Prostate gland (tissue), 2 donors: ENCODE measurements around the gene SMIM22. TPM values are rescaled to one million over a fixed set of nuclear protein-coding genes. Genes with fewer than 3 reads are reported as not detected.

Experiments
- DNase-seq: peaks from one replicate; pipeline ENCODE4 v3.0.0-alpha.2; 2019; ENCODE audit warnings: low spot score
- H3K27ac ChIP-seq, 2 donors: fragments of 200-600 bp; sonication (generic); 2 replicates each; pipeline ENCODE4 v1.5.1; 2017 to 2019
- H3K27me3 ChIP-seq: fragments of 200-600 bp; sonication (generic); replicated peaks from 2 replicates; pipeline ENCODE4 v1.5.1; 2019; ENCODE audit not compliant: insufficient read depth
- H3K36me3 ChIP-seq, 2 donors: fragments of 200-600 bp; sonication (generic); 1 replicate in 1 of 2; 2 replicates in 1 of 2; pipeline versions ENCODE4 v1.5.1 to v1.8.1; 2017 to 2019
- H3K4me1 ChIP-seq: fragments of 200-600 bp; sonication (generic); replicated peaks from 2 replicates; pipeline ENCODE4 v1.5.1; 2019
- H3K4me3 ChIP-seq, 2 donors: fragments of 200-600 bp; sonication (generic); 2 replicates each; pipeline ENCODE4 v1.5.1; 2017 to 2019
- H3K9me3 ChIP-seq: fragments of 200-600 bp; sonication (generic); 2 replicates; pipeline ENCODE4 v1.5.1; 2017
- CTCF ChIP-seq, 4 experiments: fragments of 200-600 bp in 2 of 4; fragments of 450-650 bp in 2 of 4; sonication (generic) in 2 of 4; IDR thresholded peaks; 1 replicate in 3 of 4; 2 replicates in 1 of 4; pipeline ENCODE4 v1.5.1; 2016 to 2019; ENCODE audit warnings: antibody characterized with exemption in 4 of 4, mild to moderate bottlenecking in 2 of 4, moderate library complexity in 2 of 4
- POLR2A ChIP-seq: fragments of 450-650 bp; IDR thresholded peaks from one replicate; pipeline ENCODE4 v1.6.1; 2016; ENCODE audit warnings: antibody characterized with exemption, mild to moderate bottlenecking
- POLR2AphosphoS5 ChIP-seq: sonication (generic); formaldehyde crosslinking; IDR thresholded peaks from one replicate; pipeline ENCODE4 v1.6.1; 2017; ENCODE audit warnings: antibody characterized with exemption
- WGBS: methylation state at CpG from one replicate; pipeline ENCODE4 v1.1.5; 2018; 5-methylcytosine and 5-hydroxymethylcytosine counted together
- intact Hi-C: fragments of 100-400 bp; cut with DNase I; formaldehyde crosslinking; loops from one replicate; pipeline ENCODE4 v1.14.2; 2022
- small RNA-seq, 2 donors: library from RNA; depleted of rRNA; stranded (forward); fragments of <200 nt; gene quantifications; one replicate each; pipeline ENCODE3, GENCODE V24; 2016
- total RNA-seq, 2 donors: library from RNA; depleted of rRNA; stranded (reverse); fragments of >200 nt; gene quantifications; one replicate each; pipeline ENCODE4 v1.1.0, GENCODE V29; 2016

Gene SMIM22
- total RNA-seq, 2 donors from 2014 or later, result 5.6 to 29.0 TPM

DNA sequence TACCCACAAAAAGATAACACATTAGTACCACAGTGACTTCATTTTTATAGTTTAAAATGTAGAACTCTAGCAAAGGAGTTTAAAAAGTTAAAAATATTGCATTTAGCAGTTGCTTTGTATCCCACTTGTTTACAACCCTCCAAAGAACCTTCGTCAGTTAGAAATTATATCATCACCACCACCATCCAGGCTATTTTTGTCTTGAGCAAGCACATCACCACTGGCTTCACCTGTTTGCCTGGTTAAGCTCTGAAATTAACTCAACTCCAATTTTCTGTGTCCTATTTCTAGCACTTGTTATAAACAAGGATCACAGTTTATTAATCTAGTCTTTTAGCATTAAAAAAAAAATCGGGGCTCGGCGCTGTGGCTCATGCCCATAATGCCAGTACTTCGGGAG lies 45.8 kb downstream of the SMIM22 start:
- Histone ChIP-seq H3K27ac (no peak overlapping the region), H3K27me3 (no peaks in the 10 kb centered on the region), H3K4me1 (peaks cover 11% of the 10 kb centered on the region), H3K9me3 (no peaks in the 10 kb centered on the region), H3K36me3 (peaks cover 6 to 17% of the 10 kb centered on the region in 2 donors), H3K4me3 (no peak overlapping the region)
- intact Hi-C loops, result loop anchor here (10.0 kb wide), 1 partner anchor 106 kb away; the partner anchor contains the start of genes ANKS3 and DNAAF8
- WGBS, result 79% methylated on average over 5 of the region's 5 CpGs
- no peak for DNase-seq
- TF ChIP-seq CTCF (IDR thresholded peaks at IDR 0.05), result no peak
- TF ChIP-seq POLR2AphosphoS5, result no peak
- no peak for TF ChIP-seq POLR2A

Small RNAs within 50 kb of the gene (small RNA-seq; reads per million reads assigned to genes)
- gene RF00017, result 0 reads per million in 2 donors

Other genes with a start within 250 kb of the SMIM22 start
- gene C16orf96, start 239.0 kb upstream of the SMIM22 start, total RNA-seq, result 1 to 10 TPM in 1 of 2 donors, under 1 TPM in 1; 0.27 to 3.8 TPM
- 10 to 100 TPM; 14.5 to 22.1 TPM for gene UBALD1, start 180.5 kb upstream of the SMIM22 start, total RNA-seq
- 100 to 1,000 TPM in 1 of 2 donors, 10 to 100 TPM in 1; 59.6 to 101 TPM for gene MGRN1, start 170.5 kb upstream of the SMIM22 start, total RNA-seq
- gene NUDT16L1, start 101.8 kb upstream of the SMIM22 start, total RNA-seq, result 10 to 100 TPM; 57.4 to 75.3 TPM
- gene ANKS3, start 61.1 kb upstream of the SMIM22 start, total RNA-seq, result 10 to 100 TPM; 19.1 to 42.9 TPM
- gene DNAAF8, start 60.8 kb upstream of the SMIM22 start, total RNA-seq, result 10 to 100 TPM in 1 of 2 donors, 1 to 10 TPM in 1; 7.1 to 21.9 TPM
- 10 to 100 TPM; 29.2 to 33.8 TPM for gene ZNF500, start 28.2 kb upstream of the SMIM22 start, total RNA-seq
- 10 to 100 TPM in 1 of 2 donors, not detected in 1; 10.8 TPM for gene SEPTIN12, start 7.0 kb upstream of the SMIM22 start, total RNA-seq
- gene ROGDI, start 7.3 kb downstream of the SMIM22 start, total RNA-seq, result 10 to 100 TPM; 37.5 to 46.9 TPM
- gene GLYR1, start 51.9 kb downstream of the SMIM22 start, total RNA-seq, result 10 to 100 TPM; 57.4 to 60.8 TPM
- 10 to 100 TPM; 28.2 to 56.9 TPM for gene UBN1, start 52.1 kb downstream of the SMIM22 start, total RNA-seq
- gene PPL, start 141.8 kb downstream of the SMIM22 start, total RNA-seq, result 10 to 100 TPM; 39.4 to 64.3 TPM
- under 1 TPM; 0.74 to 0.77 TPM for gene SEC14L5, start 163.0 kb downstream of the SMIM22 start, total RNA-seq
- gene NAGPA, start 238.6 kb downstream of the SMIM22 start, total RNA-seq, result 10 to 100 TPM; 29.1 to 32.3 TPM